Lung (tissue), 12 donors: Measurements from ENCODE around the gene NOVA1. TPM values are rescaled to one million over a fixed set of nuclear protein-coding genes. Genes with fewer than 3 reads are reported as not detected.

ENCODE experiments used
- ATAC-seq: fragments of 200-7000 bp; cut with Tn5 transposase; one replicate; pipeline ENCODE4 v1.9.1; 2020; ENCODE audit warnings: moderate number of reproducible peaks; ENCODE audit not compliant: insufficient read depth, low FRiP score
- DNase-seq, 3 donors: peaks; one replicate each; pipeline ENCODE4 v3.0.0-alpha.2; 2013 to 2017
- H3K27ac ChIP-seq, 2 donors: one replicate each; pipeline ENCODE4 v1.5.1; 2013; ENCODE audit warnings: mild to moderate bottlenecking in 2 of 2, moderate library complexity in 2 of 2, control low read depth in 1 of 2, inconsistent platforms in 1 of 2, low read depth in 1 of 2, low read length in 1 of 2
- H3K27me3 ChIP-seq, 3 donors: one replicate each; pipeline ENCODE4 v1.5.1; 2013; ENCODE audit warnings: low read length in 2 of 3; ENCODE audit not compliant: control insufficient read depth in 3 of 3, insufficient read depth in 3 of 3
- H3K36me3 ChIP-seq, 4 donors: one replicate each; pipeline ENCODE4 v1.5.1; 2013; ENCODE audit warnings: low read length in 4 of 4, mild to moderate bottlenecking in 1 of 4, moderate library complexity in 1 of 4; ENCODE audit not compliant: control insufficient read depth in 4 of 4, insufficient read depth in 4 of 4
- H3K4me1 ChIP-seq, 5 donors: one replicate each; pipeline ENCODE4 v1.5.1; 2013; ENCODE audit warnings: low read length in 5 of 5, mild to moderate bottlenecking in 2 of 5, moderate library complexity in 1 of 5; ENCODE audit not compliant: control insufficient read depth in 5 of 5, insufficient read depth in 5 of 5
- H3K4me3 ChIP-seq: one replicate; pipeline ENCODE4 v1.5.1; 2013; ENCODE audit warnings: mild to moderate bottlenecking, control low read depth, moderate library complexity
- H3K9ac ChIP-seq, 2 donors: one replicate each; pipeline ENCODE4 v1.5.1; 2013; ENCODE audit warnings: low read length in 2 of 2, control low read depth in 1 of 2; ENCODE audit not compliant: insufficient read depth in 1 of 2
- H3K9me3 ChIP-seq, 4 donors: one replicate each; pipeline ENCODE4 v1.5.1; 2013; ENCODE audit warnings: low read length in 3 of 4, mild to moderate bottlenecking in 1 of 4, moderate library complexity in 1 of 4; ENCODE audit not compliant: control insufficient read depth in 4 of 4, insufficient read depth in 3 of 4
- WGBS, 2 donors: extraction: QIAGEN DNeasy Blood & Tissue Kit; methylation state at CpG; one replicate each; pipeline ENCODE4 v1.1.7; 2013; 5-methylcytosine and 5-hydroxymethylcytosine counted together
- polyA plus RNA-seq, 2 donors: library from polyadenylated mRNA; stranded (reverse); fragments of 200-250 nt; gene quantifications; one replicate each; pipeline ENCODE4 v1.2.1, GENCODE V29; 2013
- total RNA-seq, 2 donors: library from RNA; depleted of rRNA in 1 of 2; stranded (reverse); fragments of >200 nt in 1 of 2; gene quantifications; one replicate each; pipeline ENCODE4 v1.2.1, GENCODE V29; 2014 to 2021
- TF ChIP-seq, protein P1 (sequence below): IDR thresholded peaks from 2 replicates; pipeline ENCODE4 v1.5.1; 2012; ENCODE audit warnings: mild to moderate bottlenecking; ENCODE audit errors: control extremely low read depth, extremely low read depth
- donor health status: control.
- donor health status: control.
- donor health status: Bipolar disorder and iron deficiency.
- donor health status: healthy.
- donor health status: DM: yes; HTN: yes; CAD: no.

NOVA1 gene
- total and polyA plus RNA-seq, 4 donors = 0.38 to 10.0 (median 2.1) TPM

DNA sequence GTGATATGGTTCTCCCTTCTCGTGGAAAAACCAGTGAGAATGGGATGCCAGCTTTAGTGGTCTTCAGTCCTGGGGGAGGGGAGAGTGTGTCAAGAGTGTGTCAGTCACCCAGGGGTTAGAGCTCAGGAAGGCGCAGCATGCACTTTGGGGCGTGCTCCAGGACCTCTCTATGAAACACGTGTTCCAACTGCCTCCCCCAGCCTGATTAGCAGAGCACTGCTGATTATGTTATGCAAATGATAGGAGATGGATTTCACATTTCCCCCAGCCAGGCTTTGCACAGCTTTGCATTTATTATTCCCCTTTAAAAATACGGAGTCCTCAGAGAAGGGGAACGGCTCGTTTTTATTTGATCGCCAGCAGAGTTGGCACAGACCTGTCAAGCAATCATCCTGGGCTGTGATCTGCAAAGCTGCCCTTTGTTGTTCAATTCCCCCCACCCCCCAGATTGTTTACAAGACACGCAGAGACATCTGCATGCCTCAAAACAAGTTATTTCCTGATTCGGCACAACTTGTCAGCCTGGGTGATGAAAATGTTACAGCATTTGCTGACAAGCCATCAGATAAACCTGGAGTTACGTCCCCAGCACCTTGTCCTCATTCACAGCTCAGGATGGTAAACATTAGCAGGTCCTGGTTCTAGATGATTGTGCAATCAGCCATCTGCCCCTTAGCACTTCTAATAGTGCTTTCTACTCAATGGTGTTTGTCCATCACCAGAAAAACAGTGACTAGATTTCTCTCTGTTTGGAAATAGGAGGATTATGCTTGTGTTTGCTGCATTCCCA lies 196.5 kb downstream of the NOVA1 start:
- DNase-seq = peak in 1 of 3 donors; percentile 41
- Histone ChIP-seq H3K9ac (no peak overlapping the region), H3K27ac (no peak overlapping the region), H3K36me3 (no peaks in the 10 kb centered on the region), H3K9me3 (no peaks in the 10 kb centered on the region), H3K27me3 (no peaks in the 10 kb centered on the region), H3K4me3 (no peak overlapping the region), H3K4me1 (peaks cover 0 to 9% (median 0%) of the 10 kb centered on the region in 5 donors)
- ATAC-seq = no peak
- 18 to 22% methylated on average over 11 of the region's 11 CpGs for WGBS, 2 donors
- TF ChIP-seq, protein P1, sequence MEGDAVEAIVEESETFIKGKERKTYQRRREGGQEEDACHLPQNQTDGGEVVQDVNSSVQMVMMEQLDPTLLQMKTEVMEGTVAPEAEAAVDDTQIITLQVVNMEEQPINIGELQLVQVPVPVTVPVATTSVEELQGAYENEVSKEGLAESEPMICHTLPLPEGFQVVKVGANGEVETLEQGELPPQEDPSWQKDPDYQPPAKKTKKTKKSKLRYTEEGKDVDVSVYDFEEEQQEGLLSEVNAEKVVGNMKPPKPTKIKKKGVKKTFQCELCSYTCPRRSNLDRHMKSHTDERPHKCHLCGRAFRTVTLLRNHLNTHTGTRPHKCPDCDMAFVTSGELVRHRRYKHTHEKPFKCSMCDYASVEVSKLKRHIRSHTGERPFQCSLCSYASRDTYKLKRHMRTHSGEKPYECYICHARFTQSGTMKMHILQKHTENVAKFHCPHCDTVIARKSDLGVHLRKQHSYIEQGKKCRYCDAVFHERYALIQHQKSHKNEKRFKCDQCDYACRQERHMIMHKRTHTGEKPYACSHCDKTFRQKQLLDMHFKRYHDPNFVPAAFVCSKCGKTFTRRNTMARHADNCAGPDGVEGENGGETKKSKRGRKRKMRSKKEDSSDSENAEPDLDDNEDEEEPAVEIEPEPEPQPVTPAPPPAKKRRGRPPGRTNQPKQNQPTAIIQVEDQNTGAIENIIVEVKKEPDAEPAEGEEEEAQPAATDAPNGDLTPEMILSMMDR = no peak

DNA sequence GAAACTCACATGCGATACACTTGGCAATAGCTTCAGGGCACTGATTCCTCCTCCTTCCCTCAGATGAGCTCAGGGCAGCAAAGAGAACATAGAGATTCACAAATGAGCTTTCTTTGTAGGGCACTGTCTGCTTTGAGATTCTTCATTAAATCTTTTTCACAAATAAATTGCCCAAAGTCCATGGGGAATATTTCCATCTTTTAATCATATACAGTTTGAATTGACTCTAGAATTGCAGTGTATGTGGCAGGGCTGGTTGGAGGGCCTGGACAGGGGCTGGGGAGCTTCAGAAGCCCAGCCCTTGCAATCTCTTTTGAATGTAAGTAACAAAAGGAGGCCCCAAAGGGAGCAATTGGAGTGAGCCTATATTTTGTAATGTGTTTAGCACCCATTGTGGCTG lies 197.5 kb downstream of the NOVA1 start:
- Histone ChIP-seq H3K27me3 (no peaks in the 10 kb centered on the region), H3K27ac (no peak overlapping the region), H3K4me1 (peaks cover 0 to 13% (median 0%) of the 10 kb centered on the region in 5 donors)

DNA sequence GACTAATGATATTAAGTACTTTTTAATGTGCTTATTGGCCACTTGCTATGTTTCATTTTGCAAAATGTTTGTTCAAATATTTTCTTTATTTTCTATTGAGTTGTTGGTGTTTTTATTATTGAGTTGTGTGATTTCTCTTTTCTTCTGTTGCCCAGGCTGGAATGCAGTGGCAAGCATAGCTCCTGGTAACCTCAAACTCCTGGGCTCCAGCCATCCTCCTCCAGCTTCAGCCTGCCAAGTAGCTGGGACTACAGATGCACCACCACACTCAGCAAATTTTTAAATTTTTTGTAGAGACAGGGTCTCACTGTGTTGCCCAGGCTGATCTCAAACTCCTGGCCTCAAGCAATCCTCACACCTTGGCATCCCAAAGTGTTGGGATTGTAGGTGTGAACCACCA lies 199.2 kb downstream of the NOVA1 start:
- TF ChIP-seq, protein P1 = no peak
- Histone ChIP-seq H3K9me3 (no peaks in the 10 kb centered on the region), H3K4me3 (no peak overlapping the region), H3K4me1 (peaks cover 0 to 26% (median 8%) of the 10 kb centered on the region in 5 donors), H3K36me3 (no peaks in the 10 kb centered on the region), H3K9ac (no peak overlapping the region), H3K27ac (no peak overlapping the region), H3K27me3 (no peaks in the 10 kb centered on the region)
- DNase-seq = no peak
- no peak for ATAC-seq

More for the DNA sequence above, 197.5 kb downstream of the NOVA1 start:
- H3K9me3 ChIP-seq = no peaks in the 10 kb centered on the region
- DNase-seq (no peak), ATAC-seq (no peak)
- no peak overlapping the region for H3K4me3 ChIP-seq
- TF ChIP-seq, protein P1 = no peak
- H3K9ac ChIP-seq = no peak overlapping the region
- no peaks in the 10 kb centered on the region for H3K36me3 ChIP-seq
- 85 to 93% methylated on average over 1 of the region's 1 CpG for WGBS, 2 donors
